ENCODE data around the gene ATP6V0A4. TPM values are rescaled to one million over a fixed set of nuclear protein-coding genes. Genes with fewer than 3 reads are reported as not detected.

ATP6V0A4 gene
- total and polyA plus RNA-seq, 2 of the 13 experiments (the other 11 are each of a cell fraction or from before 2014, with no cell fraction given), result 0.24 to 0.25 TPM

GRCh38 chr7:138667535-138668228, 130.3 kb downstream of the ATP6V0A4 start:
- POLR2A ChIA-PET, result no interaction called here
- no peak for ATAC-seq

More at GRCh38 chr7:138667535-138668228, 130.3 kb downstream of the ATP6V0A4 start:
- DNase-seq (ENCODE audit: low spot score), result no peak
- TF ChIP-seq HINFP (CRISPR knock-in tag; IDR thresholded peaks at IDR 0.05; ENCODE audit: low read depth), result no peak
- no peak for TF ChIP-seq ZSCAN20 (CRISPR knock-in tag; IDR thresholded peaks at IDR 0.05; ENCODE audit: borderline replicate concordance)
- TF ChIP-seq HMGXB3 (CRISPR knock-in tag; IDR thresholded peaks at IDR 0.05; ENCODE audit: borderline replicate concordance), result no peak
- no peak for TF ChIP-seq RARA (CRISPR knock-in tag; IDR thresholded peaks at IDR 0.05)
- TF ChIP-seq ZNF577 (CRISPR knock-in tag; IDR thresholded peaks at IDR 0.05; ENCODE audit: borderline replicate concordance, low read depth), result no peak
- TF ChIP-seq ATAD3A (CRISPR knock-in tag; IDR thresholded peaks at IDR 0.05), result no peak
- no peak for TF ChIP-seq PHB2 (IDR thresholded peaks at IDR 0.05; ENCODE audit: partially characterized antibody)
- TF ChIP-seq LCORL (IDR thresholded peaks at IDR 0.05), result no peak
- TF ChIP-seq LCORL (CRISPR knock-in tag; IDR thresholded peaks at IDR 0.05), result no peak
- no peak for FAIRE-seq
- CTCF ChIA-PET (ENCODE audit: low intra/inter-chr PET ratio, low total read pairs), result no interaction called here
- Histone ChIP-seq H3K4me1 (ENCODE audit: insufficient read depth, low read length) (peaks cover 57% of the 10 kb centered on the region), H3K27me3 (ENCODE audit: control insufficient read depth in 1 of 2, insufficient read depth in 2 of 2, low read length in 2 of 2) (no peaks in the 10 kb centered on the region), H3K9ac (ENCODE audit: insufficient read depth, low read depth, low read length) (no peak overlapping the region), H2AFZ (ENCODE audit: low read length) (no peak overlapping the region), H3K9me3 (ENCODE audit: low read length) (no peaks in the 10 kb centered on the region), H3K27ac (ENCODE audit: extremely low read length, insufficient read depth, low read length) (no peak overlapping the region), H3K79me2 (ENCODE audit: insufficient read depth, low read length) (no peaks in the 10 kb centered on the region), H3K4me3 (replicated peaks in 1 of 3; ENCODE audit: insufficient read depth in 1 of 3, low read depth in 2 of 3, low read length in 3 of 3) (no peak overlapping the region), H4K20me1 (ENCODE audit: insufficient read depth, low read length) (no peaks in the 10 kb centered on the region), H3K36me3 (replicated peaks in 1 of 2; ENCODE audit: control insufficient read depth in 1 of 2, insufficient read depth in 2 of 2, low read length in 2 of 2) (no peaks in the 10 kb centered on the region), H3K4me2 (ENCODE audit: low read depth, low read length) (no peak overlapping the region)
- BruUV-seq (replicated peaks), result no TSS peak
- intact Hi-C loops (cut with micrococcal nuclease; ENCODE audit: unreplicated experiment) (no loop called here), in situ Hi-C loops (cut with HindIII; ENCODE audit: extremely low pct_ligation_motif_present, low pct_unique_long_range_greater_than_20kb) (no loop called here)
- WGBS (ENCODE audit: low lambda C conversion rate), result 94% methylated on average over 6 of the region's 6 CpGs

Measured in HepG2 (cell line).